Stimulated activated CD4-positive, alpha-beta T cell treated with anti-CD3 and anti-CD28 coated beads, TNF-alpha, amount 100 ng/mL, for 4 hours (primary cell): ENCODE results near the gene DNAAF6.

Source experiments
- DNase-seq, 3 experiments: peaks; one replicate each; pipeline ENCODE4 v3.0.0-alpha.2; 2020; ENCODE audit warnings: low read depth in 3 of 3

Gene DNAAF6

GRCh38 chrX:107293056-107293455 lies 86.6 kb downstream of the DNAAF6 start:
- DNase-seq, result no peak
